ENCODE data around the gene SLC25A28. TPM values are rescaled to one million over a fixed set of nuclear protein-coding genes. Genes with fewer than 3 reads are reported as not detected.

SLC25A28 gene
- total RNA-seq, 1 donor from 2014 or later, result 23.3 TPM

- no peak for DNase-seq
Measured at GRCh38 chr10:99582255-99582770, 37.9 kb downstream of the SLC25A28 start.

GRCh38 chr10:99579971-99580370, 40.3 kb downstream of the SLC25A28 start:
- no peak for DNase-seq

GRCh38 chr10:99573790-99574189, 46.4 kb downstream of the SLC25A28 start:
- DNase-seq, result peak; percentile 59

- DNase-seq, result no peak
Measured at GRCh38 chr10:99571816-99572215, 48.4 kb downstream of the SLC25A28 start.

- no peak for DNase-seq
Measured at GRCh38 chr10:99569961-99570360, 50.3 kb downstream of the SLC25A28 start.

GRCh38 chr10:99569253-99569939, 50.8 kb downstream of the SLC25A28 start:
- DNase-seq, result no peak

- DNase-seq, result no peak
Measured at GRCh38 chr10:99565166-99565565, 55.1 kb downstream of the SLC25A28 start.

- DNase-seq, result no peak
Measured at GRCh38 chr10:99564361-99564760, 55.9 kb downstream of the SLC25A28 start.

- no peak for DNase-seq
Measured at GRCh38 chr10:99562631-99563030, 57.6 kb downstream of the SLC25A28 start.

Small RNA genes lying within 50 kb of the gene (small RNA-seq; reads per million reads assigned to genes)
- not detected for gene AL133353.1 (ENCODE audit: low replicate concordance)

Other genes starting within 250 kb of the SLC25A28 start
- 46.3 TPM for gene GOT1, start 189.8 kb downstream of the SLC25A28 start, total RNA-seq
- 6.2 TPM for gene NKX2-3, start 87.5 kb downstream of the SLC25A28 start, total RNA-seq
- 9.7 TPM for gene ENTPD7, start 39.1 kb upstream of the SLC25A28 start, total RNA-seq
- gene COX15, start 111.7 kb upstream of the SLC25A28 start, total RNA-seq, result 45.7 TPM
- 33.7 TPM for gene CUTC, start 111.8 kb upstream of the SLC25A28 start, total RNA-seq
- 0.72 TPM for gene ABCC2, start 162.2 kb upstream of the SLC25A28 start, total RNA-seq

All from tongue (tissue), 3 donors.